Measurements from ENCODE around the gene SLC25A45. TPM values are rescaled to one million over a fixed set of nuclear protein-coding genes. Genes with fewer than 3 reads are reported as not detected.

The SLC25A45 gene
- total RNA-seq, 1 experiment from 2014 or later = 1.1 TPM

DNA sequence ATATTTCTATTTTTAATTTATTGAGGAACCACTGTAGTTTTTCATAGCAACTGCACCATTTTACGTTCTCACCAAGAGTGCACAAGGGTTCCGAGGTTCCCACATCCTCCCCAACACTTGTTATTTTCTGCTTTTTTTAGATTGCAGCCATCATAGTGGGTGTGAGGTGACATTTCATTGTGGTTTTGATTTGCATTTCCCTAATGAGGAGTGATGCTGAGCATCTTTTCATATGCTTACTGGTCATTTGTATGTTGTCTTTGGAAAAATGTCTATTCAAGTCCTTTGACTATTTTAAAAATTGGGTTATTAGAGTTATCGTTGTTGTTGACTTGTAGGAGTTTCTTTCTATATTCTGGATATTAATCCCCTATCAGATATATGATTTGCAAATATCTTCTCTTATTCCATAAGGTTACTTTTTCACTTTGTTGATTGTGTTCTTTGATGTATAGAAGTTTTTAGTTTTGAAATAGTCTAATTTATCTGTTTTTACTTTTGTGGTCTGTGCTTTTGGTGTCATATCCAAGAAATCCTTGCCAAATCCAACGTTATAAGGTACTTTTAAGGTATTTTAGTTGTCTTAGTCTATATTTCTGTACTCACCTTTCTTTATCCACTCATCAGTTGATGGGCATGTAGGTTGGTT is 49.1 kb upstream of the SLC25A45 start:
- no peak overlapping the region for H2BK120ac ChIP-seq (ENCODE audit: low read depth, low read length, poor library complexity, severe bottlenecking)
- WGBS (ENCODE audit: extremely low coverage, insufficient read length, low lambda C conversion rate) = no CpG with 5 or more reads among the region's 4 CpGs

More for the DNA sequence above, 49.1 kb upstream of the SLC25A45 start:
- H3K79me1 ChIP-seq (ENCODE audit: insufficient read depth, low read depth, low read length, poor library complexity, severe bottlenecking) = no peaks in the 10 kb centered on the region
- H3K18ac ChIP-seq (ENCODE audit: insufficient read length, low read depth, low read length) = no peak overlapping the region
- H3K9me3 Mint-ChIP-seq = no peaks in the 10 kb centered on the region
- H3T11ph ChIP-seq (ENCODE audit: low read length) = no peak overlapping the region
- no peak for DNase-seq
- peaks cover 9% of the 10 kb centered on the region; the same call in 1 of the 2 replicates for H3K4me1 ChIP-seq (ENCODE audit: insufficient read depth, low read length)
- H4K91ac ChIP-seq (ENCODE audit: insufficient read length, low read depth, low read length) = no peak overlapping the region
- H3K27me3 Mint-ChIP-seq (ENCODE audit: low read depth) = no peaks in the 10 kb centered on the region
- no peak overlapping the region for H3K27ac Mint-ChIP-seq
- H2BK5ac ChIP-seq (ENCODE audit: insufficient read length, low read length) = no peak overlapping the region
- H3K27ac ChIP-seq (ENCODE audit: insufficient read length, low read depth, low read length) = no peak overlapping the region
- H2AFZ ChIP-seq (ENCODE audit: low read length) = no peak overlapping the region
- no peak overlapping the region for H4K8ac ChIP-seq (replicated peaks; ENCODE audit: insufficient read length, low read depth, low read length)
- H2BK12ac ChIP-seq (ENCODE audit: insufficient read length, low read depth, low read length) = no peak overlapping the region
- no peak overlapping the region for H3K9ac ChIP-seq (ENCODE audit: extremely low read depth, insufficient read length, low read length)
- no peak for TF ChIP-seq CTCF (conservative IDR thresholded peaks at IDR 0.05)
- H3K14ac ChIP-seq (ENCODE audit: insufficient read depth, low read length) = no peak overlapping the region
- peaks cover 31 to 32% of the 10 kb centered on the region in 2 experiments for H3K4me1 Mint-ChIP-seq
- H2BK20ac ChIP-seq (ENCODE audit: low read depth, low read length, poor library complexity, severe bottlenecking) = no peak overlapping the region
- H2BK15ac ChIP-seq (ENCODE audit: low read depth, low read length) = no peak overlapping the region
- no peaks in the 10 kb centered on the region for H3K23me2 ChIP-seq (ENCODE audit: insufficient read length, low read depth, low read length, poor library complexity, severe bottlenecking)
- no peak overlapping the region for H2AK5ac ChIP-seq (ENCODE audit: insufficient read length, low read length)
- H3K4me2 ChIP-seq (ENCODE audit: insufficient read depth, insufficient read length, low read length) = no peak overlapping the region
- H3K36me3 Mint-ChIP-seq (ENCODE audit: insufficient read depth in 1 of 3, low read depth in 3 of 3) = no peaks in the 10 kb centered on the region
- H4K5ac ChIP-seq (ENCODE audit: insufficient read length, low read depth, low read length) = no peak overlapping the region
- H3K9me3 ChIP-seq (ENCODE audit: control insufficient read depth, low read depth, low read length) = no peaks in the 10 kb centered on the region
- no peaks in the 10 kb centered on the region for H4K20me1 ChIP-seq (ENCODE audit: control insufficient read depth, insufficient read depth, insufficient read length)
- no peak overlapping the region for H3K4me3 Mint-ChIP-seq
- H3K4ac ChIP-seq (ENCODE audit: low read depth, low read length) = no peak overlapping the region
- no peaks in the 10 kb centered on the region for H3K27me3 ChIP-seq (ENCODE audit: insufficient read depth, low read length)
- no peak overlapping the region for H3K23ac ChIP-seq (ENCODE audit: insufficient read length, low read depth, low read length)
- no peak overlapping the region for H3K56ac ChIP-seq (ENCODE audit: insufficient read length, low read depth, low read length)
- no peaks in the 10 kb centered on the region; the same call in 1 of the 2 replicates for H3K79me2 ChIP-seq (ENCODE audit: insufficient read depth, low read length)

Data from H9 (cell line).